KBM-7 (cell line): Measurements from ENCODE around the gene ATP10B.
A peak's percentile ranks its signal among the peaks of the same experiment; 100 is the strongest.

Experiments
- DNase-seq: peaks from one replicate; pipeline ENCODE4 v3.0.0-alpha.2; 2015
- in situ Hi-C: fragments of 300-500 bp; cut with MboI; formaldehyde crosslinking; loops from 2 replicates; pipeline ENCODE4 v1.14.3; 2020; ENCODE audit warnings: low sequenced_read_pairs, low pct_unique_long_range_greater_than_20kb, mixed read lengths

Gene ATP10B

GRCh38 chr5:160702311-160702803 is 149.7 kb downstream of the ATP10B start:
- no peak for DNase-seq
- in situ Hi-C loops = no loop called here

- DNase-seq = no peak
- in situ Hi-C loops = no loop called here
Observed at GRCh38 chr5:160701403-160701802, 150.6 kb downstream of the ATP10B start.

- DNase-seq = no peak
- in situ Hi-C loops = no loop called here
Observed at GRCh38 chr5:160699301-160699700, 152.7 kb downstream of the ATP10B start.

- DNase-seq = no peak
- in situ Hi-C loops = no loop called here
Observed at GRCh38 chr5:160697281-160697680, 154.7 kb downstream of the ATP10B start.

- in situ Hi-C loops = no loop called here
- DNase-seq = peak; percentile 64
Observed at GRCh38 chr5:160694896-160695295, 157.1 kb downstream of the ATP10B start.

- DNase-seq = no peak
- in situ Hi-C loops = no loop called here
Observed at GRCh38 chr5:160693831-160694465, 158.1 kb downstream of the ATP10B start.

GRCh38 chr5:160692271-160692670 is 159.7 kb downstream of the ATP10B start:
- in situ Hi-C loops = no loop called here
- DNase-seq = no peak

- peak; percentile 64 for DNase-seq
- in situ Hi-C loops = no loop called here
Observed at GRCh38 chr5:160685695-160686094, 166.3 kb downstream of the ATP10B start.

- in situ Hi-C loops = no loop called here
- no peak for DNase-seq
Observed at GRCh38 chr5:160685219-160685618, 166.8 kb downstream of the ATP10B start.

GRCh38 chr5:160679567-160680309 is 172.3 kb downstream of the ATP10B start:
- no peak for DNase-seq
- in situ Hi-C loops = no loop called here

- no peak for DNase-seq
- in situ Hi-C loops = no loop called here
Observed at GRCh38 chr5:160675988-160676387, 176.0 kb downstream of the ATP10B start.

GRCh38 chr5:160674901-160675300 is 177.1 kb downstream of the ATP10B start:
- in situ Hi-C loops = no loop called here
- DNase-seq = no peak

- in situ Hi-C loops = no loop called here
Observed at GRCh38 chr5:160672521-160672920, 179.5 kb downstream of the ATP10B start.

GRCh38 chr5:160668356-160668755 is 183.7 kb downstream of the ATP10B start:
- DNase-seq = no peak
- in situ Hi-C loops = no loop called here

More at GRCh38 chr5:160672521-160672920, 179.5 kb downstream of the ATP10B start:
- no peak for DNase-seq

GRCh38 chr5:160667160-160667559 is 184.9 kb downstream of the ATP10B start:
- no peak for DNase-seq
- in situ Hi-C loops = no loop called here

GRCh38 chr5:160665460-160665859 is 186.6 kb downstream of the ATP10B start:
- DNase-seq = no peak
- in situ Hi-C loops = no loop called here

- peak; percentile 16 for DNase-seq
- in situ Hi-C loops = no loop called here
Observed at GRCh38 chr5:160660132-160660531, 191.9 kb downstream of the ATP10B start.

- no peak for DNase-seq
- in situ Hi-C loops = no loop called here
Observed at GRCh38 chr5:160657622-160658458, 194.2 kb downstream of the ATP10B start.

GRCh38 chr5:160657068-160657507 is 194.9 kb downstream of the ATP10B start:
- peak; percentile 40 for DNase-seq
- in situ Hi-C loops = no loop called here

- in situ Hi-C loops = no loop called here
- DNase-seq = no peak
Observed at GRCh38 chr5:160655717-160656116, 196.3 kb downstream of the ATP10B start.
